GM19455 (cell line): ENCODE data around the gene FCN2.

Source experiments
- ATAC-seq: cut with Tn5 transposase; IDR thresholded peaks from one replicate; pipeline ENCODE4 v1.9.1; 2021; ENCODE audit not compliant: unreplicated experiment

Gene FCN2

GRCh38 chr9:134908524-134909309 lies 28.1 kb downstream of the FCN2 start:
- ATAC-seq: no peak

GRCh38 chr9:134909511-134910481 lies 29.2 kb downstream of the FCN2 start:
- ATAC-seq: no peak

GRCh38 chr9:134912126-134912840 lies 31.7 kb downstream of the FCN2 start:
- ATAC-seq: no peak

- ATAC-seq: no peak
These were observed 32.6 kb downstream of the FCN2 start for GRCh38 chr9:134913041-134913712.

- ATAC-seq: no peak
These were observed 33.3 kb downstream of the FCN2 start for GRCh38 chr9:134913713-134914500.

GRCh38 chr9:134914501-134914834 lies 33.9 kb downstream of the FCN2 start:
- ATAC-seq: no peak

GRCh38 chr9:134915046-134915985 lies 34.7 kb downstream of the FCN2 start:
- ATAC-seq: no peak

- no peak for ATAC-seq
These were observed 35.6 kb downstream of the FCN2 start for GRCh38 chr9:134916161-134916665.

GRCh38 chr9:134917431-134918373 lies 37.1 kb downstream of the FCN2 start, which contains the start of gene FCN1:
Gene FCN1, minus strand, starts transcription at chr9:134917912. Its CDS starts 41 bp downstream, at chr9:134917871.
- no peak for ATAC-seq

- ATAC-seq: no peak
These were observed 38.0 kb downstream of the FCN2 start for GRCh38 chr9:134918646-134919045.

GRCh38 chr9:134919303-134919702 lies 38.7 kb downstream of the FCN2 start:
- ATAC-seq: no peak

GRCh38 chr9:134922066-134922931 lies 41.7 kb downstream of the FCN2 start:
- no peak for ATAC-seq

- no peak for ATAC-seq
These were observed 42.3 kb downstream of the FCN2 start for GRCh38 chr9:134922932-134923240.

- ATAC-seq: no peak
These were observed 42.9 kb downstream of the FCN2 start for GRCh38 chr9:134923466-134923865.

GRCh38 chr9:134925011-134925511 lies 44.5 kb downstream of the FCN2 start:
- ATAC-seq: no peak

- ATAC-seq: no peak
These were observed 48.0 kb downstream of the FCN2 start for GRCh38 chr9:134928436-134929192.
